GM12874 (cell line): ENCODE measurements around the gene MIP.

Experiments used
- CTCF ChIP-seq: IDR thresholded peaks from 2 replicates; pipeline ENCODE4 v1.5.1; 2011; ENCODE audit warnings: low read depth, mild to moderate bottlenecking, control low read depth, low read length, moderate library complexity; ENCODE audit not compliant: insufficient read depth

The MIP gene

GRCh38 chr12:56414401-56414800, 40.1 kb downstream of the MIP start:
- TF ChIP-seq CTCF, result no peak

DNA sequence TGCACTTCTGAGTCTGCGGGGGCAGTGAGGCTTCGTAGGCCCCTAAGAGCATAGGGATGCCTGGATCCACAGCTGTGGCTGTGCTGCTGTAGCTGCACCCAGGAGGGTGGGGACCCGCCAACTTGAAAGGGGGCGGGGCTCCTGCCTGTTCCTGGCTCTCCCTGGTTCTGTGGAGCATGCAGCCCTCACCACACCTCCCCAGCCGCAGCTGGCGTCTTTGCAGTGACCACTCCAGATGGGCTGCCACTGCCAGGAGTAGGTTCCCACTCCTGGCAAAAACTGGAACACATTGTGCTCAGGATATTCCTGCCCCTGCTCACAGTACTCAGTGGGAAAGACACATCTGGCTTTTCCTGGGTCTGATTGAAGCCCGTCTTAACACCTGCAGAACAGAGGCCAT, 41.1 kb downstream of the MIP start:
- no peak for TF ChIP-seq CTCF

- TF ChIP-seq CTCF, result no peak
These were observed 42.4 kb downstream of the MIP start for GRCh38 chr12:56411781-56412639.

- TF ChIP-seq CTCF, result no peak
These were observed 43.7 kb downstream of the MIP start for GRCh38 chr12:56410768-56411167.

DNA sequence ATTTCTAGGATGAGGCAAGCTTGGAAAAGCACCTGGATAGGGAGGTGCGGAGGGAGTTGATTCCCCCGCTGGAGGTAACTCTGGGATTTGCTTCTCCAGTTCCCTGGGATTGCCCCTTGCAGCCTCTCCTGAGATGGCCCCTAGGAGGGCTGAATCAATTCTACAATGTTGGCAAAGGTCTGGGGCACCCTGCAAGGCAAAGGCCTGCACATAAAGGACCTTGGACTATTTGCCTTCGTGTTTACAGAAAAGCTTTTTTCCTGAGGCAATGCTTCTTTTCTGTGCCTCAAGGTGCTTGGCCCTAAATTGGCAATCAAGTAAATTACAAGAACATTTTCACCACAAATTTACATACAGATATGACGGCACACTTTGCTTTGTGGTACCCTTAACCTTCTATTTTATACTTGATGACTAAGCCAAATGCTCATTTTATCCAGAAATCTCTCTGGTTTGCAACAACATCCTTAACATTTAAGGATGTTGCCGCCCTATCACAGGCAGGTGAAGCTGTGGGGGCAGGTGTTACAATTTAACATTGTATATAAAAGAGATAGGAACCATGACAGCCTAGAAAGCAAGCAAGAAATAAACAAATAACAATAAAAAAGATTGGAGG, 45.5 kb downstream of the MIP start:
- no peak for TF ChIP-seq CTCF
